Urinary bladder (tissue), 4 donors: Measurements from ENCODE around the gene UPK1B. TPM values are rescaled to one million over a fixed set of nuclear protein-coding genes. Genes with fewer than 3 reads are reported as not detected.
A peak's percentile ranks its signal among the peaks of the same experiment; 100 is the strongest.
"Not testable (repeated sequence)": the region's sequence is repeated elsewhere in the genome, so short reads cannot be mapped to it uniquely, and the experiment has no call there.

Experiments used
- DNase-seq: peaks from one replicate; pipeline ENCODE4 v3.0.0-alpha.2; 2015; ENCODE audit errors: extremely low spot score
- H3K27ac ChIP-seq: one replicate; pipeline ENCODE4 v1.5.1; 2013; ENCODE audit warnings: low read depth, mild to moderate bottlenecking, moderate library complexity
- H3K36me3 ChIP-seq: one replicate; pipeline ENCODE4 v1.6.1; 2013; ENCODE audit warnings: mild to moderate bottlenecking, moderate library complexity; ENCODE audit not compliant: insufficient read depth
- H3K4me1 ChIP-seq: one replicate; pipeline ENCODE4 v1.6.1; 2013; ENCODE audit warnings: mild to moderate bottlenecking, moderate library complexity; ENCODE audit not compliant: insufficient read depth
- H3K4me3 ChIP-seq: one replicate; pipeline ENCODE4 v1.5.1; 2013; ENCODE audit warnings: low read depth, low read length
- WGBS: extraction: QIAGEN DNeasy Blood & Tissue Kit; methylation state at CpG from one replicate; pipeline ENCODE4 v1.1.7; 2013; 5-methylcytosine and 5-hydroxymethylcytosine counted together
- polyA plus RNA-seq: library from polyadenylated mRNA; stranded (reverse); fragments of 200-250 nt; gene quantifications from one replicate; pipeline ENCODE4 v1.2.3, GENCODE V29; 2013
- total RNA-seq: library from RNA; depleted of rRNA; stranded (reverse); fragments of >200 nt; gene quantifications from one replicate; pipeline ENCODE4 v1.2.3, GENCODE V29; 2014
- donor health status: healthy with polysubstance abuse.
- donor health status: healthy.

The UPK1B gene
- total and polyA plus RNA-seq, 2 donors, result 19.5 to 141 TPM

- Histone ChIP-seq H3K27ac (no peak overlapping the region), H3K4me1 (no peaks in the 10 kb centered on the region), H3K4me3 (no peak overlapping the region), H3K36me3 (no peaks in the 10 kb centered on the region)
- DNase-seq, result no peak
Measured at GRCh38 chr3:119156868-119157267, 16.5 kb upstream of the UPK1B start.

- 35% methylated on average over 2 of the region's 2 CpGs for WGBS
- Histone ChIP-seq H3K27ac (no peak overlapping the region), H3K4me3 (no peak overlapping the region), H3K36me3 (no peaks in the 10 kb centered on the region), H3K4me1 (no peaks in the 10 kb centered on the region)
- DNase-seq, result no peak
Measured at GRCh38 chr3:119157971-119158370, 15.4 kb upstream of the UPK1B start.

GRCh38 chr3:119160361-119160760 lies 13.0 kb upstream of the UPK1B start:
- 32% methylated on average over 1 of the region's 1 CpG for WGBS
- Histone ChIP-seq H3K36me3 (no peaks in the 10 kb centered on the region), H3K4me3 (no peak overlapping the region), H3K27ac (no peak overlapping the region), H3K4me1 (no peaks in the 10 kb centered on the region)
- DNase-seq, result no peak

- WGBS, result 43% methylated on average over 1 of the region's 1 CpG
- Histone ChIP-seq H3K4me3 (no peak overlapping the region), H3K36me3 (no peaks in the 10 kb centered on the region), H3K4me1 (no peaks in the 10 kb centered on the region), H3K27ac (peak overlapping the region; percentile 6)
- DNase-seq, result no peak
Measured at GRCh38 chr3:119160815-119161214, 12.6 kb upstream of the UPK1B start.

- H3K4me3 ChIP-seq, result no peak overlapping the region
Measured at GRCh38 chr3:119161240-119161639, 12.2 kb upstream of the UPK1B start.

GRCh38 chr3:119164745-119165144 lies 8.7 kb upstream of the UPK1B start:
- 89% methylated on average over 9 of the region's 9 CpGs for whole genome bisulfite sequencing
- H3K4me3 ChIP-seq, H3K27ac ChIP-seq, DNase-seq, H3K4me1 ChIP-seq, H3K36me3 ChIP-seq: not testable (repeated sequence)

More at GRCh38 chr3:119161240-119161639, 12.2 kb upstream of the UPK1B start:
- Histone ChIP-seq H3K27ac (peak overlapping the region; percentile 6), H3K36me3 (no peaks in the 10 kb centered on the region), H3K4me1 (no peaks in the 10 kb centered on the region)
- WGBS, result 63% methylated on average over 2 of the region's 2 CpGs
- DNase-seq, result no peak

- Histone ChIP-seq H3K36me3 (no peaks in the 10 kb centered on the region), H3K27ac (no peak overlapping the region), H3K4me1 (no peaks in the 10 kb centered on the region), H3K4me3 (no peak overlapping the region)
- 85% methylated on average over 3 of the region's 3 CpGs for WGBS
- DNase-seq, result no peak
Measured at GRCh38 chr3:119170821-119171220, 2.6 kb upstream of the UPK1B start.

GRCh38 chr3:119175872-119176756 lies 2.7 kb downstream of the UPK1B start:
- H3K27ac ChIP-seq, result peak overlapping the region; percentile 15
- WGBS, result 82% methylated on average over 10 of the region's 10 CpGs
- no peaks in the 10 kb centered on the region for H3K4me1 ChIP-seq
- no peaks in the 10 kb centered on the region for H3K36me3 ChIP-seq
- H3K4me3 ChIP-seq, result no peak overlapping the region
- peak; percentile 40 for DNase-seq

GRCh38 chr3:119176778-119177177 lies 3.4 kb downstream of the UPK1B start:
- H3K36me3 ChIP-seq, result no peaks in the 10 kb centered on the region
- WGBS, result 71% methylated on average over 4 of the region's 4 CpGs
- no peak for DNase-seq
- H3K4me3 ChIP-seq, result no peak overlapping the region
- H3K4me1 ChIP-seq, result no peaks in the 10 kb centered on the region
- peak overlapping the region; percentile 15 for H3K27ac ChIP-seq

GRCh38 chr3:119177321-119177720 lies 3.9 kb downstream of the UPK1B start:
- Histone ChIP-seq H3K36me3 (no peaks in the 10 kb centered on the region), H3K4me3 (no peak overlapping the region), H3K27ac (no peak overlapping the region), H3K4me1 (no peaks in the 10 kb centered on the region)
- no peak for DNase-seq
- 71% methylated on average over 4 of the region's 4 CpGs for WGBS

- Histone ChIP-seq H3K36me3 (no peaks in the 10 kb centered on the region), H3K4me3 (no peak overlapping the region), H3K4me1 (peaks cover 1% of the 10 kb centered on the region), H3K27ac (no peak overlapping the region)
- DNase-seq, result no peak
- 73% methylated on average over 3 of the region's 3 CpGs for WGBS
Measured at GRCh38 chr3:119181765-119182164, 8.4 kb downstream of the UPK1B start.

GRCh38 chr3:119184111-119184510 lies 10.7 kb downstream of the UPK1B start:
- Histone ChIP-seq H3K4me3 (no peak overlapping the region), H3K4me1 (peaks cover 1% of the 10 kb centered on the region), H3K36me3 (no peaks in the 10 kb centered on the region), H3K27ac (no peak overlapping the region)
- WGBS, result 72% methylated on average over 9 of the region's 9 CpGs
- no peak for DNase-seq

GRCh38 chr3:119184796-119185570 lies 11.6 kb downstream of the UPK1B start:
- no peak for DNase-seq
- Histone ChIP-seq H3K36me3 (no peaks in the 10 kb centered on the region), H3K27ac (no peak overlapping the region), H3K4me3 (no peak overlapping the region), H3K4me1 (peaks cover 1% of the 10 kb centered on the region)
- 75% methylated on average over 7 of the region's 7 CpGs for WGBS

GRCh38 chr3:119187266-119187665 lies 13.9 kb downstream of the UPK1B start:
- Histone ChIP-seq H3K4me1 (peaks cover 1% of the 10 kb centered on the region), H3K27ac (no peak overlapping the region), H3K36me3 (no peaks in the 10 kb centered on the region), H3K4me3 (no peak overlapping the region)
- no peak for DNase-seq
